Fibroblast of skin of right biceps (primary cell): ENCODE results near the gene PKNOX1.
"Not testable (repeated sequence)": the region's sequence is repeated elsewhere in the genome, so short reads cannot be mapped to it uniquely, and the experiment has no call there.

ENCODE experiments used
- DNase-seq: peaks from one replicate; pipeline ENCODE4 v3.0.0-alpha.2; 2013

PKNOX1 gene

GRCh38 chr21:42973991-42974831 lies at the start of gene PKNOX1:
TSS of gene PKNOX1 (plus strand) at chr21:42974562. CDS start at chr21:43004382, 29,820 bp downstream.
- DNase-seq: peak; percentile 99

DNA sequence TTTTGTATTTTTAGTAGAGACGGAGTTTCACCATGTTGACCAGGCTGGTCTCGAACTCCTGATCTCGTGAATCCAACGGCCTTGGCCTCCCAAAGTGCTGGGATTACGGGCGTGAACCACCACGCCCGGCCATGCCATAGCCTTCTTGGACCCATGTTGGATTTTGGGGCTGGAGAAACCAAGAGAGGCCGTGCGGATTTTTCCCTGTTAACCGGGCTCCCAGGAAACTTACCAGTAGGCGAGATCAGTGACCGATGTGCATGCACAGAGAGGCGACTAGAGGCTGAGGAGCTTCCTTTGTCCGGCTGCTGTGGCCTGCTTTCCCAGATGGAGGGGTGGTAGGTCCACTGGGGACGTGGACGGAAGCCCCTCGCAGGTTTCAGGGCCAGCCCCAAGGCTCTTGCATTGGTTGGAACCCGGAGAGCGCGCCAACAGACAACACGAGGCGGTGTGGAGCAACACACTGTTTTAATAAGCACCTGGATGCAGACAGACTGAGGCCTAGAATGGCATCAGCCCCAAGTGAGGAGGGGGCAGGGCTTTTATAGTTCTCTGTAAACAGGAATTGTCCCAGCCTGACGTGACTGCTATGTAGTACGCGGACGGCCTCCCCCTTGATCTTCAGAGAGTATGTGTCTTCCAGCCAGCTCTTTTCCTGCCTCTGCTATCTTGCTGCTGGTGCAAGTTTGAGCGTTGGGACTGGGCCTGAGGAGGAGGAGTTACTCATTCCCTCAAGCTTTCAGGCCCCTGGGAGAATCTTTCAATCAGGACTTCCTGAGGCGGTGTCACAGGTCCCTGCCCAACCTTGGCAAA lies 49.0 kb upstream of the PKNOX1 start, which contains the start of gene ERVH48-1:
Gene ERVH48-1 (minus strand): TSS at position 517 of the 813 bp plus-strand sequence. CDS start 6,624 bp downstream, outside the sequence.
- DNase-seq: peak; percentile 12

- not testable (repeated sequence) for DNase-seq
Measured at GRCh38 chr21:42927474-42928200, 46.7 kb upstream of the PKNOX1 start.

DNA sequence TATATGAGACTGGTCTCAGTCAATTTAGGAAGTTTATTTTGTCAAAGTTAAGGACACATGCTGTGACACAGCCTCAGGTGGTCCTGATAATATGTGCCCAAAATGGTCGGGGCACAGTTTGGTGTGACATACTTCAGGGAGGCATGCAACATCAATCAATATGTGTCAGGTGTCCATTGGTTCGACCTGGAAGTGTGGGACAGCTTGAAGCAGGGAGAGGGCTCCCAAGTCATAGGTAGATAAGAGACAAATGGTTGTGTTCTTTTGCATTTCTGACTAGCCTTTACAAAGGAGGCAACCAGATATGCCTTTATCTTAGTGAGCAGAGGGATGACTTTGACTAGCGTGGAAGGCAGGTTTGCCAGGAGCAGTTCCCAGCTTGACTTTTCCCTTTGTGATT lies 44.4 kb upstream of the PKNOX1 start:
- no peak for DNase-seq

GRCh38 chr21:42931560-42932235 lies 42.7 kb upstream of the PKNOX1 start:
- DNase-seq: no peak

DNA sequence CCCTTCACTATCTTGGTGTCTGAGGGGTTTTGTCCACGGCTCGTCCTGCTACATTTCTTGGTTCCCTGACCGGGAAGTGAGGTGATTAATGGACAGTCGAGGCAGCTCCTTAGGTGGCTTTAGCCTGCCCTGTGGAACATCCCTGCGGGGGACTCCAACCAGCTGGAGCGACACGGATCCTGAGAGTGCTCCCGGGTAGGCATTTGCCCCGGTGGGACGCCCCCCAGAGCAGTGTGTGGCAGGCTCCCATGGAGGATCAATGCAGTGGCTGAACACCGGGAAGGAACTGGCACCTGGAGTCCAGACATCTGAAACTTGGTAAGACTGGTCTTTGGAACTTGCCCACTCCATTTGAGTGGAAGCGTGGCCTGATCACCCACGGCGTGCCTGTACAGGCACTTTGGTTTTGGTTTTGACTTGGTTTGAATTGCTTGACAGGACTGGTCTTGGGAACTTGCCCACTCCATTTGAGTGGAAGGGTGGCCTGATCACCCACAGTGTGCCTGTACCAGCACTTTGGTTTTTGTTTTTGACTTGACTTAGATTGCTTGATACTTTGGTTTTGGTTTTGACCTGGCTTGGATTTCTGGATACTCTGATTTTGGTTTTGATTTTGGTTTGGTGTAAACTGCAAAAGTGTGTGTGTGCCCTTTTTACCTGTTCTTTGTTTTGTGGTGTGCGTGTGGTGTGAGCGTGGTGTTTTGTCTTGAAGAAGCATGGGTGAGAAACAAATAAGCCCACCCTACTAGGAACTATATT lies 41.8 kb upstream of the PKNOX1 start:
- DNase-seq: not testable (repeated sequence)

- not testable (repeated sequence) for DNase-seq
Measured at GRCh38 chr21:42933137-42933970, 41.0 kb upstream of the PKNOX1 start.

DNA sequence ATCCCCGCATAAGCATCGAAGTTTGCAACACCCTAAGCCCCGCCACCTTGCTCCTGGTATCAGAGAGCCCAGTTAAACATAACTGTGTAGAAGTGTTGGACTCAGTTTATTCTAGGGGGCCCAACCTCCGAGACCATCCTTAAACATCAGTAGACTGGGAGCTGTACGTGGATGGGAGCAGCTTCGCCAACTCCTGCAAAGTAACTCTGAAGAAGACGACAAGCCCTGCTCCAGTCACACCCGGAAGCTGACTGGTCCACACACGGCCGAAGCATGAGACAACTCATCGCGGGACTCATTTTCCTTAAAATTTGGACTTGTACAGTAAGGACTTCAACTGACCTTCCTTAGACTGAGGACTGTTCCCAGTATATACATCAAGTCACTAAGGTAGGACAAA lies 40.4 kb upstream of the PKNOX1 start:
- not testable (repeated sequence) for DNase-seq

DNA sequence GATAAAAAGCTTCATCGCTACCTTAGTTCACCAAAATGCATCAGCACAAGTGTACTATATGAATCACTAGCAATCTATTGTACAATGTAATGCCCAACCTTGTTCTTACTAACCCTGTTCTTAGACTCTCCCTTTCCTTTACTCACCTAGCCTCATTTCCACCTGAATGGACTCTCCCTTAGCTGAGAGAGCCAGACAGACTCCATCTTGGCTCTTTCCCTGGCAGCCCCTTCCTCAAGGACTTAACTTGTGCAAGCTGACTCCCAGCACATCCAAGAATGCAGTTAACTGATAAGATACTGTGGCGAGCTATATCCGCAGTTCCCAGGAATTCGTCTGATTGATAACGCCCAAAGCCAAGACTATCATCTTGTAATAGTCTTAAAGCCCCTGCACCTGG lies 38.0 kb upstream of the PKNOX1 start:
- DNase-seq: not testable (repeated sequence)

- DNase-seq: not testable (repeated sequence)
Measured at GRCh38 chr21:42937034-42937940, 37.1 kb upstream of the PKNOX1 start.

GRCh38 chr21:42937960-42938605 lies 36.3 kb upstream of the PKNOX1 start:
- DNase-seq: peak; percentile 14

DNA sequence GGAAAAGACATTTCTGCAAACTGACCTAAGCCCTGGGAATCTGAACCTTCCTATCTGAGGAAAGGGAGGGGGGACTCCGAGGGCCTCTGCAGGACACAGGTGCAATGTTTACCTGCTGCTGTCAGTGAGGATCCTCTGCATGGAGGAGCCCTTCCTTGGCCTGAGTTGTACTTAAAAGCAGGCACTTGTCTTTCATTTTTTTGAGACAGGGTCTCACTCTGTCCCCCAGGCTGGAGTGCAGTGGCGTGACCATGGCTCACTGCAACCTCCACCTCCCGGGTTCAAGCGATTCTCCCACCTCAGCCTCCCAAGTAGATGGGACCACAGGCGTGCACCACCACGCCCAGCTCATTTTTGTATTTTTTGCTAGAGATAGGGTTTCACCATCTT lies 35.8 kb upstream of the PKNOX1 start:
- DNase-seq: not testable (repeated sequence)

DNA sequence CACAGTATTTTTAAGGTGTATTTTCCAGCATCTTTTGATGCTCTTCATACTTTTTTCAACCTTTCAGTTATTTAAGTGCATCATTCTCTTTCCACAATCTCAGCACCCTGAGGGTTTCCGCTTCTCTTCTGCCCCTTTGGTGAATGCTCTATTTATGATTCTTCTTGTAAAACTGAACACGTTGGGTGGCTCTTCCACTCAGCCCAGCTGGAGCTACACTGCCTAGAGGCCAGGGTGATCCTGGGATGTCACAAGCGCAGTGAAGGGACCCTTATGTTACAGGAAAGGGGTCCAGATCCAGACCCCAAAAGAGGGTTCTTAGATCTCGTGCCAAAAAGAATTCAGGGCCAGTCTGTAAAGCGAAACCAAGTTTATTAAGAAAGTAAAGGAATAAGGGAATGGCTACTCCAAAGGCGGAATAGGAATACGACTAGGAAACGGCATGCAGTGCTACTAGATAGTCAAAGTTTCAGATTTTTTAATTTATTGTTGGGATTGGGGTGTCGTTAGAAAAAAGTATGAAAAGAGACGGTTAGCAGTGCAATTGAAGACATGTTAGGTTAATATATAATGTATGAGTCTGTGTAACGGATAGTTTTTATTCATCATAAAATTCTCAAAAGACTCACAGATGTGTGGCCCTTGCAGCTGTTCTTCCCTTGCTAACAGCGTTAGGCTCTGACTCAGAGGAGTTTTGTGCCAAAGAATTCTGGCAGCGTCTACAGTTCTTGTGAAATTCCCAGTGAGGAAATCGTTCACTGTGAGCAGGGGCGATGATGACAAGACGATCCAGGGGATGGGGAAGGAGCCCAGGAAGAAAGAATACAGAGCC lies 34.6 kb upstream of the PKNOX1 start:
- peak; percentile 98 for DNase-seq

- no peak for DNase-seq
Measured at GRCh38 chr21:42941696-42942085, 32.7 kb upstream of the PKNOX1 start.

DNA sequence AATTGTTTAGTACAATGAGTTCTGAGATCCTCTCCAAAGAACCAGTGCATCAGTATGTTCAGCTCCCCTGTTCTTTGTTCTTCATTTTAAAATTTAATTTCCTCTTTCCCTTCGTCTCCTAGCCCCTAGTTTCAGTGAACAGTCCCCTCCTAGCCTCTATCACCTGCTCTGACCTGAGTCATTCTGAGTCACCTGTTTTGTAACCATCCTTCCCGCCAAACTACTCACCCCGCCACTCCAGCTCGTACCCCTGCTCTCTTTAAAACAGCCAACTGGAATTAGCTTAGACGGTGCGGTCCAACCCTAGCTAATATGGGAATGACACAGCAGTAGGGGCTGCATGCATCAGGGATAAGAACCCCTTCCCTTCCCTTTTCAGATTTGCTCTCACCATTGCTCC lies 32.1 kb upstream of the PKNOX1 start:
- DNase-seq: no peak

DNA sequence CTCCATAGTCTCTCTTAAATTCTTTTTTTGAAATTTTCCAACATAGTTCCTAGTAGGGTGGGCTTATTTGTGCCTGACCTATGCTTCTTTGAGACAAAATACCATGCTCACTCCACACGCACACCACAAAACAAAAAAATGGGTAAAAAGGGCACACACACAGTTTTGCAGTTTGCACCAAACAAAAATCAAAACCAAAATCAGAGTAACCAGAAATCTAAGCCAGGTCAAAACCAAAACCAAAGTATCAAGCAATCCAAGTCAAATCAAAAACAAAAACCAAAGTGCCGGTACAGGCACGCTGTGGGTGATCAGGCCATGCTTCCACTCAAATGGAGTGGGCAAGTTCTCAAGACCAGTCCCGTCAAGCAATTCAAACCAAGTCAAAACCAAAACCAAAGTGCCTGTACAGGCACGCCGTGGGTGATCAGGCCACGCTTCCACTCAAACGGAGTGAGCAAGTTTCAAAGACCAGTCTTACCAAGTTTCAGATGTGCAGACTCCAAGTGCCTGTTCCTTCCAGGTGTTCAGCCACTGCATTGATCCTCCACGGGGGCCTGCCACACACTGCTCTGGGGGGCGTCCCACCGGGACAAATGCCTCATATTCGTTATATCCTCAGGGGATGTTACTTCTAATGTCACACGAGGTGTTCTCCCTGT lies 25.1 kb upstream of the PKNOX1 start:
- not testable (repeated sequence) for DNase-seq

- DNase-seq: not testable (repeated sequence)
Measured at GRCh38 chr21:42951193-42951592, 23.2 kb upstream of the PKNOX1 start.
